ENCODE measurements around the gene MED15.
"Not testable (repeated sequence)": the region's sequence is repeated elsewhere in the genome, so short reads cannot be mapped to it uniquely, and the experiment has no call there.

Gene MED15

GRCh38 chr22:20533879-20534265 is 26.5 kb downstream of the MED15 start:
- Histone ChIP-seq H3K4me3 (ENCODE audit: low read depth, low read length) (no peak overlapping the region), H3K9me3 (ENCODE audit: control insufficient read depth, low read length) (no peaks in the 10 kb centered on the region), H2AFZ (no peak overlapping the region), H3K36me3 (ENCODE audit: control insufficient read depth, insufficient read depth, low read length) (no peaks in the 10 kb centered on the region), H3K4me2 (ENCODE audit: low read length) (no peak overlapping the region), H3K27ac (no peak overlapping the region), H3K27me3 (ENCODE audit: control insufficient read depth, insufficient read depth, low read length) (no peaks in the 10 kb centered on the region), H3K4me1 (peaks cover 6% of the 10 kb centered on the region), H3K79me2 (peaks cover 33% of the 10 kb centered on the region), H3K9ac (no peak overlapping the region)
- TF ChIP-seq, protein P1, sequence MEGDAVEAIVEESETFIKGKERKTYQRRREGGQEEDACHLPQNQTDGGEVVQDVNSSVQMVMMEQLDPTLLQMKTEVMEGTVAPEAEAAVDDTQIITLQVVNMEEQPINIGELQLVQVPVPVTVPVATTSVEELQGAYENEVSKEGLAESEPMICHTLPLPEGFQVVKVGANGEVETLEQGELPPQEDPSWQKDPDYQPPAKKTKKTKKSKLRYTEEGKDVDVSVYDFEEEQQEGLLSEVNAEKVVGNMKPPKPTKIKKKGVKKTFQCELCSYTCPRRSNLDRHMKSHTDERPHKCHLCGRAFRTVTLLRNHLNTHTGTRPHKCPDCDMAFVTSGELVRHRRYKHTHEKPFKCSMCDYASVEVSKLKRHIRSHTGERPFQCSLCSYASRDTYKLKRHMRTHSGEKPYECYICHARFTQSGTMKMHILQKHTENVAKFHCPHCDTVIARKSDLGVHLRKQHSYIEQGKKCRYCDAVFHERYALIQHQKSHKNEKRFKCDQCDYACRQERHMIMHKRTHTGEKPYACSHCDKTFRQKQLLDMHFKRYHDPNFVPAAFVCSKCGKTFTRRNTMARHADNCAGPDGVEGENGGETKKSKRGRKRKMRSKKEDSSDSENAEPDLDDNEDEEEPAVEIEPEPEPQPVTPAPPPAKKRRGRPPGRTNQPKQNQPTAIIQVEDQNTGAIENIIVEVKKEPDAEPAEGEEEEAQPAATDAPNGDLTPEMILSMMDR (IDR thresholded peaks at IDR 0.05), result no peak

DNA sequence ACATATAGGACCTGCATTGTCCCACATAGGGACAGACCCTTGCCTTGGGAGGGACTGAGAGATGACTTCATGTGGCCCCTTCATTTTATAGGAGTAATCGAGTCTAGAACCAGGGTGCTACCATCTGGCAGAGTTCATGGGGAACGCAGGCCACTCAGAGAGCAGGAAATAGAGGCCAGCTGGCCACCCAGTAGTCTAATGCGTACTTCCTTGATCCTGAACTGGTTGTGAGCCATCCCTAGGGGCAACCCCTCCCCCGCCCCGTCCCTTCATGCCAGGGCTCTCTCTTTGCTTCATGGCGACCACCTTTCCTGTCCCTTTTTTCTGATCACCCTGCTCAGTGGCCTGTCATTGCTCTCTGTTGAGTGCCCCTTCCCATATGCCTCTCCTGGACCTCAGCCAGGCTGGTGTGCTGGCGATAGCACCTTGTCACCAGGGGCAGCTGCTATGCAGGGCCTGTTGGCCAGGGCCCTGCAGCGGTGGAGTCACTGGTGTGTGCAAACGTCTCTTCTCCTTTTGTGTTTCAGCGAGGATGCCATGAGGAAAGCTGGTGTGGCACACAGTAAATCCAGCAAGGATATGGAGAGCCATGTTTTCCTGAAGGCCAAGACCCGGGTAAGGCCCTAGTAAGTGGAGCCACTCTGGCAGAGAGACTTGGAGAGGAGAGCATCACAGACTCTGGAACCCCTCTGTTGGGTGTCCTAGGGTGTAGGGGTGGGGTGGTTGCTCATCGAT is 29.3 kb downstream of the MED15 start:
- Histone ChIP-seq H3K36me3 (ENCODE audit: control insufficient read depth, insufficient read depth, low read length) (no peaks in the 10 kb centered on the region), H2AFZ (no peak overlapping the region), H3K27me3 (ENCODE audit: control insufficient read depth, insufficient read depth, low read length) (no peaks in the 10 kb centered on the region), H3K4me1 (peaks cover 2% of the 10 kb centered on the region), H3K9me3 (ENCODE audit: control insufficient read depth, low read length) (no peaks in the 10 kb centered on the region), H3K79me2 (peaks cover 26% of the 10 kb centered on the region), H3K27ac (no peak overlapping the region), H3K4me3 (ENCODE audit: low read depth, low read length) (no peak overlapping the region), H3K4me2 (ENCODE audit: low read length) (no peak overlapping the region), H3K9ac (no peak overlapping the region)
- TF ChIP-seq, protein P1 (IDR thresholded peaks at IDR 0.05), result no peak

DNA sequence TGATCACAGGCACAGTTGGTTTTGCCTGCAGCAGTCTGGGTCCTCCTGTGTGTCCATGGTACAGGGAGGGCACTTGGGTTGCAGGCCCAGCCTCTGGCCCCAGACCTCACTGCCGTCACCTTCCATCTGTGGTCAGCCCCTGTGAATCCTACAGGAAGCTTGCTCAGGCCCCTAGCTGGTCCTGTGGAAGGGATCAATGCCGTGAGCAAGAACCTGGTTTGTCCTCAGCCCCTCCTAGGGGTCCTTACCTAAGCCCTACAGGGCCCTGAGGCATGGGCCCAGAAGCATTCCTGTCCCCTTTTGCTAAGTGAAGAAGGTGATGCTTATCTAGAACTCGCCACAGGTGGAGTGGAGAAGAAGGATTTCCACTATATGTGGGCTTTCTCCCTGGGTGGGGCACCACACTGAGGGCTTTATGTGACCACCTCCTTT is 29.9 kb downstream of the MED15 start:
- Histone ChIP-seq H3K36me3 (ENCODE audit: control insufficient read depth, insufficient read depth, low read length) (no peaks in the 10 kb centered on the region), H2AFZ (no peak overlapping the region), H3K9ac (no peak overlapping the region), H3K79me2 (peaks cover 24% of the 10 kb centered on the region), H3K4me3 (ENCODE audit: low read depth, low read length) (no peak overlapping the region), H3K27ac (no peak overlapping the region), H3K4me1 (peaks cover 2% of the 10 kb centered on the region), H3K27me3 (ENCODE audit: control insufficient read depth, insufficient read depth, low read length) (no peaks in the 10 kb centered on the region), H3K9me3 (ENCODE audit: control insufficient read depth, low read length) (no peaks in the 10 kb centered on the region), H3K4me2 (ENCODE audit: low read length) (no peak overlapping the region)
- TF ChIP-seq, protein P1 (IDR thresholded peaks at IDR 0.05), result no peak

GRCh38 chr22:20537983-20538382 is 30.6 kb downstream of the MED15 start:
- Histone ChIP-seq H3K4me1 (peaks cover 2% of the 10 kb centered on the region), H3K4me2 (ENCODE audit: low read length) (no peak overlapping the region), H3K4me3 (ENCODE audit: low read depth, low read length) (no peak overlapping the region), H3K79me2 (peaks cover 24% of the 10 kb centered on the region), H3K9me3 (ENCODE audit: control insufficient read depth, low read length) (no peaks in the 10 kb centered on the region), H3K9ac (no peak overlapping the region), H3K27me3 (ENCODE audit: control insufficient read depth, insufficient read depth, low read length) (no peaks in the 10 kb centered on the region), H3K36me3 (ENCODE audit: control insufficient read depth, insufficient read depth, low read length) (no peaks in the 10 kb centered on the region), H2AFZ (no peak overlapping the region), H3K27ac (no peak overlapping the region)
- TF ChIP-seq, protein P1 (IDR thresholded peaks at IDR 0.05), result no peak

DNA sequence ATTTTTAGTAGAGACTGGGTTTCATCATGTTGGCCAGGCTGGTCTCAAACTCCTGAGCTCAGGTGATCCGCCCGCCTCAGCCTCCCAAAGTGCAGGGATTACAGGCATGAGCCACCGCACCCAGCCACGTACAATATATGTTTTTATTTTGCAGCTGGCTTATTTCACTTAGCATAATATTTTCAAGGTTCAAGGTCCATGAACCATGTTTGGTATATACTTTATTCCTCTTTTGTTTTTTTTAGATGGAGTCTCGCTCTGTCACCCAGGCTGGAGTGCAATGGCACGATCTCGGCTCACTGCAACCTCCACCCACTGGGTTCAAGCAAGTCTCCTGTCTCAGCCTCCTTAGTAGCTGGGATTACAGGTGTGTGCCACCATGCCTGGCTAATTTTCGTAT is 31.5 kb downstream of the MED15 start:
- not testable (repeated sequence) for H3K9me3 ChIP-seq (ENCODE audit: control insufficient read depth, low read length); H3K4me2 ChIP-seq (ENCODE audit: low read length); H3K27me3 ChIP-seq (ENCODE audit: control insufficient read depth, insufficient read depth, low read length); H3K4me1 ChIP-seq; H3K36me3 ChIP-seq (ENCODE audit: control insufficient read depth, insufficient read depth, low read length); H3K27ac ChIP-seq; H3K4me3 ChIP-seq (ENCODE audit: low read depth, low read length); H2AFZ ChIP-seq; H3K9ac ChIP-seq
- H3K79me2 ChIP-seq, result peaks cover 24% of the 10 kb centered on the region
